Raji (cell line): Measurements from ENCODE around the gene PIK3C3.

Source experiments
- POLR2A ChIP-seq: IDR thresholded peaks from 2 replicates; pipeline ENCODE4 v1.6.1; 2011; ENCODE audit warnings: low read depth, low read length, control low read depth; ENCODE audit not compliant: insufficient read depth

Gene PIK3C3

DNA sequence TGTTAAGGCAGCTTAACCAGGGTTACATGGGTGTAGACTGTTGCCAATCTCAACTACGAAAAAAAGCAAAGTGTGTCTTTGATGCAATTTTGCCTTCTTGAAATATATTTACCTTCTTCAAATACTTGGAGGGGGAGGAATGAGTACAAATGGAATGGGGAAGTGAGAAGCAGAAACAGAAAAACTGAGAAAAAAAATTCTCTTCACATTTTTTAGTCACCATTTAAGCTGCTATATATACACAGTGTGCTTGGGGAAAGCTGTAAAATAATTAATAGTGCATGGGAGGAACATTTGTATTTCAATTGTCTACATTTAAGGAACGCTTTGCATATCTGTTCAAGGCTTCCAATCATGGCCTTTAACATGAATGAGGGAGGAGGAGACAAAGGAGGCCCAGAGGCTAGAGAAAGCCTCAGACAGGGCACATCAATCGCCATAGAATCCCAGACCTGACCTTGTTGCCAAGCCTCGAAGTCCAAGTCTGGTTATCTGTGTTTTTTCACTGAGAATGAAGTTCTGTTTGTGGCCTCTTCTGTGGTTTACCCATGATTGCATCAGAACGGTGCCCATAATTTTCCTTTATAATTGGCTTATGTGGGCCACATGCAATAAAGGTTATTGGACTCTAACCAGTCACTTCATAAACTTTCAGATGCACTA is 158.6 kb downstream of the PIK3C3 start:
- TF ChIP-seq POLR2A, result no peak

DNA sequence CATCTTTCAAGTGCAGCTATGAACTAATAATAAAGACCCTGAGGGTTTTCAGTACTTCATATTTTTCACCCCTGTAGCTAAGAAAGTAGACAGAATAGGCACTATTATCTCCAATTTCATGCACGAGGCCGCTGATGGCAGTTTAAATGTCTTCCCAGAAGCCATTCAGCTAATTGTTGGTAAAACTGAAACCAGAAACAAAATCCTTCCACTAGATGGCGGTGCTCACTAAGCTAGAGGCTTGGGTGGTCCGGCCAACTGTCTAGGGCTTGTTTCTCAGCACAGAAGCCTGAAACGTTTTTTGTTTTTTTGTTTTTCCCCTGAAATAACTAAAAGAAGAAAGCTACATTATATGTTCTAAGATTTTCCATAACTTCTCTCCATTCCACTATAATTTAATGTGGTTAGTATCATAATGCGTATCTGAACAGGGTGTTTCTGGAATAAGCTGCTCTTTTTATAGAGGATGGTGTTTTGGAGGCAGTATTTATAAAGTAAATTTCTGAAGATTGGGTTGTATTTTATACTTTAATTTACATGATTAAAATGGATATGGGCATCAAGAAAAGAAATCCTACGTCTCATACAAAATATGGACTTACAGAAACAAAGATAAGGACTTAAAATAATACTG is 159.4 kb downstream of the PIK3C3 start:
- no peak for TF ChIP-seq POLR2A

DNA sequence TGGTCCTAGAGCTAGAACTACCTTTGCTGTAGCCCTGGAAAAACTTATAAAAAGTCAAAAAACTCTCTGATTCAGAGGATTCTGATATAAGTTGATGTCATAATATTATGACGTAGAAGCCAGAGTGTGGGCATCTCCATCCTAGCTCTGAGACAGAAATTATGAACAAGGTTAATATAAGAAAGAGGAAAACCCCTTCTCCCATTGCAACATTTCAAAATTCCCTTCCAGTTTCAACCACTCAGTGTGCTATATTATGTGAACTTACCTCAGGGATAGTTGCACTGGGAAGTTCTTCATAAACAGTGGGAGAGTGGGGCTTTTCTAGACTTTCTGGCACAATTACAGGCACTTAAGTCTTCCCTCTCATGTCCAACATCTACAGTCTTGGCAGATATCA is 171.6 kb downstream of the PIK3C3 start:
- TF ChIP-seq POLR2A, result no peak

DNA sequence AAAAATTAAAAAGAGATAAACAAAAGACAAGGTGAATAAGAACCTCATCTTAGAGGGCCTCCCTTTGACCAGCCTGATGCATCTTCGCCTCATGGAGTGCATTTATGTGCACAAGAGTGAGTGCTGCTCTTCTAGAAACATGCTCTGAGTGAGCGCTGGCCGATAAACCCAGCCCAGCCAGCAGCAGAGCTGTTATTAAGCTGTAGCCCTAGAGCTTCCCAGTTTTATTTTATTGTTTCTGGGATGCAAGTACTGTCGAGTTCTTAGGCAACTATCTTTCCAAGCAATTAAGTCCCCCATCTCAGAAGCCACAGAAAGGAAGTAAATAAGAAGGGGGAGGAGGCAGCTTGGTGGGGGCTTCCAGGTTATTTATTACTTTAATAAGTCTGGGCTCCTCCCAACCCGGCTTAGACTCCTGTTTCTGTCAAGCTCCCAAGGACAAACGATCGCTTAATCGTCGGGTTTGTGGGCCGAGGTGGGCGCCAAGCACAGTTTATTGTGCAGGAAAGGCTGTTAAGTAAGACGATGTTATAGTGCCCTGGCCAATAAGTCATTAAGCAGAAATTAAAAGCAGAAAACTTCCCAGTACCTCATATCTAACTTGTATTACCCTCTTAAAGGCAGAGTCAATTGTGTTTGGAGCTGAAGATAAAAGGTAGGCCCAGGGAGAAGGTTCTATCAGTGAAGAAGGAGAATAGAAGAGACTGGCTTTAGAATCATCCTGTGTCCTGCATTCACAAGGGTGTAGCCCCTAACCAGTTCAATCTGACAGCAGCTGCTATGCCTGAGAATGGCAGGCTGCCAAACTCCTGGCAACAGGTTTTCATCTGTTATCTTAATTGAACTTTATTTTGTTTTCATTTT is 176.3 kb downstream of the PIK3C3 start:
- no peak for TF ChIP-seq POLR2A

DNA sequence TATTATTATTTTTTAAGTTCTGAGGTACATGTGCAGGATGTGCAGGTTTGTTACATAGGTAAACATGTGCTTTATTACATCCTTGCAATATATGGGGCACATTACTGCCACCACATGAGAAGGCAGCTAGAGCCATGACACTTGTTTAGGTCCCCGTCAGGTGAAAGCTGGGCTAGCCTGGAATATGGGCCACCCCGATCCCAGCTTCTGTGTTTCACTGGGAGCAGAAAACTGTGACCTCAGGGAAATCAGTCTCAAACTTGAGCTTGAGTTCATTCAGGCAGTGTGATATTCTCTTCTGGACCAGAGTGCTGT is 176.9 kb downstream of the PIK3C3 start:
- no peak for TF ChIP-seq POLR2A
